T-helper 9 cell (primary cell): ENCODE data around the gene RPS26.
"Not testable (repeated sequence)": the region's sequence is repeated elsewhere in the genome, so short reads cannot be mapped to it uniquely, and the experiment has no call there.

Experiments used
- DNase-seq: peaks from one replicate; pipeline ENCODE4 v3.0.0-alpha.2; 2020
- total RNA-seq, 2 donors: gene quantifications; one replicate each; lab custom pipeline; 2026; lab: John Stamatoyannopoulos, UW

Gene RPS26
- total RNA-seq = 85.2 to 171 reads per million in 2 donors

DNA sequence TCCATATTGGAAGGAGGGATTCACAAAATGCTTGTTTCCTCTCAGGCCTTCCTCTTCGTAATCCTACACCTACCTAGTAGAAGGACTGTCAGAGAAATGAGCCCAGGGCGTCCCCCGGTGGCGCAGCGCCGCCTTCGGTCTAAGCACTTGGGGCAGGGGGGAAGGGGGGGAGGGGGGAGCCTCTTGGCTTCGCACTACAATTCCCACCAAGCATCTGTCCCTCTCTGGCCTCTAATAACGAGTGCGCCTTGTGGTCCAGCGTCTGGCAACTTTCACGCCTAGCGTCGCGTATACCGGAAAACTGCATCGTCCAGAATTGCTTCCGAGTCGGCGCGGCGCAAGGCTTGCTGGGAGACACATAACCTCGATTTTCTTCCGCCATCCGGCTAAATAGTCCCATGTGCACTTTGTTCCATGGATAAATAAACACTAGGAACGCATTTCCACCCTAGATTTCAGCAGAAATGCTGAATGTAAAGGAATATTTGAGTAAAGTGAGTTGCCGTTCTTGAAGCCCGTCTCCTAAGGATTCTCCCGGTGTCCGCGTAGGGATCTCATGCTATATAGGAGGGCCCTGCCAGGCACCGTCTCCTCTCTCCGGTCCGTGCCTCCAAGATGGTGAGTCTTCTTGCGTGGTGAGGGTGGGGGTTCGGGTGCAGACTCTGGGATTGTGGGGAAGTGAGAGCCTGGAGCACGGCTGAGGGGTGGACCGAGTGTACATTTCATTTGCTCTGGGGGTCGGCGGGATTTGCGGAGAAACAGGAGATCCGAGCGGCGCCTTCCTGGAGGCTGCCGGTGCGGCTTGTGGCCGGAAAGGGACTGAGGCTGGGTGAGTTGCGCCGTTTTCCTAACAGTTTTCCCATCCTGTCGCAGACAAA is at the start of gene RPS26:
RPS26 (plus strand) TSS at position 367 of the 878 bp plus-strand sequence; CDS start at position 616, 249 bp downstream.
- DNase-seq = peak; percentile 85

DNA sequence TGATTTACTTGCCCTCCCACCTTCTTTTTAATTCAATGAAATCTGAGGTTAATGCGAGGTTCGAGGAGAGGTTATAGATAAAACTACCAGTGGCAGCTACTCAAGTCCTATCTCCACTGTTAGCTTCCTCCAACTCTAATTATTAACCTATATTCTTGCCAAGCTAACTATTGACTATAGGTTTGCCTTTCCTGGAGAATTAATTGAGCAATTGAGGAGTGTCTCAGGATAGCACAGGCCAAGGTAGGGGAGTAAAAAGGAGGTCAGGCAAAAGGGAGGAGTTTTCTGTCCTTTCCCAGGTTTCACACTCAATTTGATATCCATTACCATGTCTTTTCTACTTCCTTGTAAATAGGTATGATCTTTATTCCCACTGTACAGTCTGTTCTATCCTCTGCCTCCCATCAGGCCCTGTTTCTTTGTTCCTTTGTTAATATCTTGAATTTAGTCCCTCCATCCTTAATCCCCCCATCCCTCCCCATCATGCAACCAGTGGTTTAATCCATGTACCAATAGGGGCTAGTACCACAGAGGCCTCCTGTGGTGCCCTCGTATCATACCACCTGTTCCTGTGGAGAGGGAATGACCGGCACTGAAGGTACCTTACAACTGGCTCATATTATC is 48.4 kb upstream of the RPS26 start:
- no peak for DNase-seq

DNA sequence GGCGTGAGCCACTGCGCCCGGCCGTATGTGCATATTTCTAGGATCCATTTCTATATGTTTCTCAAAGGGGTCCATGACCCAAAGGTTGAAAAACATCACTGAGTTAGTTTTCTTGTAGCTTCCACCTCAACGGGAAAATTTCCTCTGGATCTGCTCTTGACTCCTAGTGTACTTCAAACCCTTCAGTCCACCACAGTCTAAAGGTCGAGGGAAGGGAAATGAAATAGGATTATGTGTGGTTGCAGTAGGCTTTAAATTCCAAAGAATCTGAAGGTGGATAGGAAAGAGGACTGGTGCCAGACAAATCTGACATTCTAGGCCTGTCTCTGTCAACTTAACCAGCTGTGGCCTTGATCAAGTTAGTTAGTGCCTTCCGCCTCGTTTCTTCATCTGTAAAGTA is 46.4 kb upstream of the RPS26 start:
- DNase-seq = no peak

DNA sequence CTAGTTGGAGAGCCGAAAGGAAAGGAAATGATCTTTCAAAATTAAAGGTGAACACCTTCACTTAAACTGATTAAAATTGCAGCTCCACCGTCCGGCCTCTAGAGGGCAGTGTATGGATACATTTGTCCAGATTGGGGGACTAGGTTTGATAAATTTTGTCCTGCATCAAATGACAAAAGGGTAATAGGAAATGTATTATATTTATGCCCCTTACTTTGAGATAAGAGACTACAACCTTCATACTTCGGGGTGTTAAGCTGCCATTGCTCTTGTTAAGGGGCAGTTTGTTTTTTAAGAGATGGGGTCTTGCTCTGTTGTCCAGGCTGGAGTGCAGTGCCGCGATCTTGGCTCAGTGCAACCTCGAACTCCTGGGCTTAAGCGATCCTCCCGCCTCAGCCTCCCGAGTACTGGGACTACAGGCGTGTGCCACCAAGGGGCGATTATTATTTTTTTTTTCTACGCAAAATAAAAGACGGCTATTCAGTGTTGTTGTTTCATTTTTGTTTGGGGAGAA is 45.5 kb upstream of the RPS26 start:
- DNase-seq = peak; percentile 45

DNA sequence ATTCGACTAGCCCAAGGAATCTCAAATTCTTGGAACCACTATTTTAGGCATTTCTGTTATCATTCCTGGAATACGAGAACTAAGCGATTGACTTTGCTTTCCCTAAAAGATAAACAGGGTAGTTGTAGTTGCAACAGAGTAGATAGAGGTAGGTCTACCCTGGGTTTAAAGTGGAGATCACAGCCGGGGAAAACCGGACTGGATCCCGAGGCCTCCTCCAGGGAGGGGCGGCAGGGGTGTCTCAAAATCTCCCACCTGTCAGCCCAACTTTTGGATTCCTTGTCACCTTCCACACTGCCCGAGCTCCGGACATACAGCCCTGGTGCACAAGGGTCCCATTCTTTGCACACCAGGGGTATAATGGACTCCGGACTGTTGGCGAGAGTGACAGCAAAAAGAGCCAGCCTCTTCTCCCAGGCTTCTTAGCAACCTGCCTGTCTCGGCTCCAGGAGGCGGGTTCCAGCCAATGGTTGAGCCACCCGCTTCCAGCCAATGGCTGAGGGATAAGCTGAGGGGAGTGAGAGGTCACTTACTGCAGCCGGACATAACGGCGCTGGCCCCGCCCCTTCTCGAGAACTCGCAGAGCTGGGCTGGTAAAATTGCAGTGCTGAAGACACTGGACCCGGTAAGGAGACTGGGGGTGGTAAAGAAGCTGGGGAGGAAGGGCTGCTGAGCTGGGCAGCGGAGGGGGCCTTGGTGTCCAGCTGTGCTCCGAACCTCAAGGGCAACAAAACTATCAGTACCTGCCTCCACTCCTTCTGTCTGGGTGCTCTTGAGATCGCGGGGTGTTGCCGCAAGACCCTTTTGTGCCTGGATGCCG is 44.8 kb upstream of the RPS26 start, which contains the start of gene SUOX:
SUOX (plus strand) TSS at position 562 of the 820 bp plus-strand sequence. CDS start 4,946 bp downstream, outside the sequence.
- DNase-seq = no peak

DNA sequence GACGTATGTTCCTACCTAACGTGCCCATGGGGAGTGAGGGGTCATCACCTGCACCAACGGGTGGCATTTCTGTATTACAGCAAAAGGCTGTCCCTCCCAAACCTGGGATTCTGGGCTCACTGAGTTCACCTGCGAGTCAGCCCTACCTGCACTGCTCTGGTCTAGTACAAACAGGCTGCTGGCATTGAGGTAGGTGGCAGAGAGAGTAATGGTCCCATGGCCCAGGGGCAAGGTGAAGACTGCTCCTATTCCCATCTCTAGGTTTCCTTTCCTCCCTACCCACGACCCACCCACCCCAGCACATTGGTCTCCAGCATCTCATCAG is 44.2 kb upstream of the RPS26 start:
- DNase-seq = no peak

DNA sequence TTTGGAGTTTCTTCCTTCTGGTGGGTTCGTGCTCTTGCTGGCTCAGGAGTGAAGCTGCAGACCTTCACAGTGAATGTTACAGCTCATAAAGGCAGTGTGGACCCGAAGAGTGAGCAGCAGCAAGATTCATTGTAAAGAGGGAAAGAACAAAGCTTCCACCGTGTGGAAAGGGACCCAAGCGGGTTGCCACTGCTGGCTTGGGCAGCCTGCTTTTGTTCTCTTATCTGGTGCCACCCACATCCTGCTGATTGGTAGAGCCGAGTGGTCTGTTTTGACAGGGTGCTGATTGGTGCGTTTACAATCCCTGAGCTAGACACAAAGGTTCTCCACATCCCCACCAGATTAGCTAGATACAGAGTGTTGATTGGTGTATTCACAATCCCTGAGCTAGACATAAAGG is 42.2 kb upstream of the RPS26 start:
- DNase-seq = not testable (repeated sequence)

DNA sequence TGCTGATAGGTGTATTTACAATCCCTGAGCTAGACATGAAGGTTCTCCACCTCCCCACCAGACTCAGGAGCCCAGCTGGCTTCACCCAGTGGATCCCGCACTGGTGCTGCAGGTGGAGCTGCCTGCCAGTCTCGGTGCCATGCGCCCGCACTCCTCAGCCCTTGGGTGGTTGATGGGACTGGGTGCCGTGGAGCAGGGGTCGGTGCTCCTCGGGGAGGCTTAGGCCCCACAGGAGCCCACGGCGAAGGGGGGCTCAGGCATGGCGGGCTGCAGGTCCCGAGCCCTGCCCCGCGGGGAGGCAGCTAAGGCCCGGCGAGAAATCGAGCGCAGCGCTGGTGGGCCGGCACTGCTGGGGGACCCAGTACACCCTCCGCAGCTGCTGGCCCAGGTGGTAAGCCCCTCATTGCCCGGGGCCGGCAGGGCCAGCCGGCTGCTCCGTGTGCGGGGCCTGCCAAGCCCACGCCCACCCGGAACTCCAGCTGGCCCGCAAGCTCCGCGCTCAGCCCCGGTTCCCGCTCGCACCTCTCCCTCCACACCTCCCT is 41.6 kb upstream of the RPS26 start:
- not testable (repeated sequence) for DNase-seq

DNA sequence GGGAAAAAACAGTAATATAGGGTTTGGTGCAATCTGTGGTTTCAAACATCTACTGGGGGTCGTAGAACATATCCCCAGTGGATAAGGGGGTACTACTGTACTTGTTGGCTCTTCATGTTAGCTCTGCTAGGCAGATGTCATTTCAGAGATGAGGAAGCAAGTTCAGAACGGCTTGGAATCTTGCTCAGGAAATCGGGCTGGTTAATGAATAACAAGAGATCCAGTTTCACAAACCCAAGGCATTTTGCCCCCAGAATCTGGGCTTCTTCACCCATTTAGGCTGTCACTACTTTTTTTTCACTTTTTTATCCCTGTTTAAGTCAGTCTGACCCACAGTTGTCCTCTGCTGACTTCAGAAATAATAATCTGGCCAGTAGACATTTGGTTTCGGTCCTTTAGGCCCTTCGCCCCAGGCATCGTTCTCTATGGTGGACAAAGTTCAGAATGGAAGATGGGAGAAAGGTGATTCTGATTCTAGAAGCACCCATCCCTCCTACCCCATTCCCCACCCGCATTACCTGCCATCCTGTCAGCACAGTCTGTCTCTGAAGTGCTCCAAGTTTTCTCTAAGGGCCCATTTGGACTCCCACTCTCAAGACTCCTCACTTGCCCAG is 40.1 kb upstream of the RPS26 start:
- no peak for DNase-seq

DNA sequence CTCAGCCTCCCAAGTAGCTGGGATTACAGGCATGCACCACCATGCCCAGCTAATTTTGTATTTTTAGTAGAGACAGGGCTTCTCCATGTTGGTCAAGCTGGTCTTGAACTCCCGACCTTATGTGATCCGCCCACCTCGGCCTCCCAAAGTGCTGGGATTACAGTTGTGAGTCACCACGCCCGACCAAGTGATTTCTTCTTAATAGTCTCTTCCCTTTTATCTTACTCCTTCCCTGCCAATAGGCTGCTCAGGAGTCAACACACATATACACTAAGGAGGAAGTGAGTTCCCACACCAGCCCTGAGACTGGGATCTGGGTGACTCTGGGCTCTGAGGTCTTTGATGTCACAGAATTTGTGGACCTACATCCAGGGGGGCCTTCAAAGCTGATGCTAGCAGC is 38.3 kb upstream of the RPS26 start:
- not testable (repeated sequence) for DNase-seq

DNA sequence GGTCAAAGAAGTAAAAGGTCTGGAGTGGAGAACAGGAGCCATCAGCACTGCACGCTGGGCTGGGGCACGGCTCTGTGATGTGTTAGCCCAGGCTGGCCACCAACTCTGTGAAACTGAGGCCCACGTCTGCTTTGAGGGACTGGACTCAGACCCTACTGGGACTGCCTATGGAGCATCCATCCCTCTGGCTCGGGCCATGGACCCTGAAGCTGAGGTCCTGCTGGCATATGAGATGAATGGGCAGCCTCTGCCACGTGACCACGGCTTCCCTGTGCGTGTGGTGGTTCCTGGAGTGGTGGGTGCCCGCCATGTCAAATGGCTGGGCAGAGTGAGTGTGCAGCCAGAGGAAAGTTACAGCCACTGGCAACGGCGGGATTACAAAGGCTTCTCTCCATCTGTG is 37.5 kb upstream of the RPS26 start:
- no peak for DNase-seq

DNA sequence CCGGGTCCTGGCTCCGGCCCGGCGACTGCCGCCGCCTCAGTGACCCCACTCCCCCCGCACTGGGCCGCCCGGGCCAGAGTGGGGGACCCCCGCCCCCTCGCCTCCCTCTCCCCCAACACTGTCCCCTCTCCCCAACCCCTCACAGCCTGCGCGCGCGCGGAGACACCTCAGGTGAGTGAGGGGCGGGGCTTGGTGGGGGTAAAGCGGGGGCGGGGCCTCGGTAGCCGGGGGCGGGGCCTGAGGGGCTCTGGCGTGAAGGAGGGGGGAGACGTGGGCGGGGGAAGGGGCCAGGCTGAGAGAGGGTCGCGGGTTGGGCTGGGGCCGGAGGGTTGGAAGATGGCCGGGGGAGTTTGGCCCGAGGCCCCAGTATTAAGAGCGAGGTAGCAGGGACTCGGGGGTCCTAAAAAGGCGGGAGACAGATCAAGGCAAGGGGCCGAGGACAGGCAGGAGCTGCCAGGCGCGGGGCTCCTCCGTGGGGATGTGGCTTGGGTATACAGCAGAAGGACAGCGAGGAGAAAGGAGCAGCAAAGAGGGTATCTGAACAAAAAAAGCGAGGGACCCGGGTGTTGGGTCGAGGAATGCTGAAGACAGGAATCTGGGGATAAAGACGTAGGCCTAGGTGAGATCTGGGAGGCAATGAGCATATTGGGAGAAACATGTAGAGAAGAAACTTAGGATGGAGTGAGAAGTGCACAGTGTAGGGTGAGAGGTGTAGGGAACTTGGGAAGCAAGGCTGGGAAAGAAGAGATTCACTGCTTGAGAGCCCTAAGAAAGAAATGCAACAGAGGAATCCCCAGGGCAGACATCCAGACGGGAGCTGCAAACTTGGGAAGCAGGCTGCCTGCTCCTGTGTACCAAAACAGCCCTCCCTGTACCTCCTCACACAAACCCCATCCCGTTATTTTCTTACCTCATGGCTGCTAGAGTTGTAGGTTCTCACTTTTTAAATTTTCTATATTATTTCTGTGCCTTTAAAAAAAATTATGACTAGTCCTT is 33.9 kb upstream of the RPS26 start:
- DNase-seq = peak; percentile 79

DNA sequence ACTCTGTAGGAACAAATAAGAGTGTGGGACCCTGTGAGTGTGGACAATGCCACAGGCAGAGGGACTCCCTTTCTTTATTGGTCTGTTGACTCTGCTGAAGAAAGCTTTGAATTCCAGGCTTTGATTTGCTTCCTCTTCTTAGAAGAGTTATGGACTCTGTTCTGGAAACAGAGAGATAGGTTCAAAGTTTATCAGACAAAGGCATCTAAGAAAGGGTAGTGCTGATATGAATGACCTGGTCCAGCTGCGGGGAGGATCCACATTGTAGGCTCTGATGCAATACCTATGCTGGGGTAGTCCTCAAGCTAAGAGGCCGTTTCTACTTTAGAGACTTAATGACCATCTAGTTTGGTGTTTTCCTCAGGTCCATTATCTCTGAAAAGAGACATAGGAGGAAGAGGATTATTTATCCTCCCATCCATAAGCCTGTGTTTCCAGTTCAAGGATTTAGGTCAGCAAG is 31.6 kb upstream of the RPS26 start:
- no peak for DNase-seq

DNA sequence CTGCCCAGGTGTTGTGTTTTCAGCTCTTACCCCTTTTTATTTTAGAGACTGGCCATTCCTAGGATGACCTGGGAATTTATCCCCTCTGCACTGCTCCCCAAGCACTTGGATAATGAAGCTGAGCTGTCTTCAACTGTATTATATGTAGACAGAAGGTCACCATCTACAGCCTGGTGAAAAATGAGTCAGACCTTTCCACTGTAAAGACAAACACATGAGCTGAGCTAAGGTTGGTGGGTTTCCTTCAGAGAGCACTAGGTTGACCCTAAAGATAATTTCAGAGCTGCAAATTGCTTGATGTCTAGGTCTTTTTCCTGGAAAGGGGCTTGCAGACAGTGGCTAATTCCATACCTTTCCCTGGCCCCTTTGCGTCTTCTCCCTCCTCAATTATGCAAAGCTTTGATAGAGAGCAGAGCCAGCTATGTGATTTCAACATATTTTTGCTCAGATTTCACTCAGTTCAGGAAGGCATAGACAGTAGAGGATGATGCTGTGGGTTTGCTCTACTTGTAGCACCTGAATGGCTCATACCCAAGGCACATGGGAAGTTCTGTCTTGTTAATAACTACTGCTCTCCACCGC is 30.1 kb upstream of the RPS26 start:
- no peak for DNase-seq

DNA sequence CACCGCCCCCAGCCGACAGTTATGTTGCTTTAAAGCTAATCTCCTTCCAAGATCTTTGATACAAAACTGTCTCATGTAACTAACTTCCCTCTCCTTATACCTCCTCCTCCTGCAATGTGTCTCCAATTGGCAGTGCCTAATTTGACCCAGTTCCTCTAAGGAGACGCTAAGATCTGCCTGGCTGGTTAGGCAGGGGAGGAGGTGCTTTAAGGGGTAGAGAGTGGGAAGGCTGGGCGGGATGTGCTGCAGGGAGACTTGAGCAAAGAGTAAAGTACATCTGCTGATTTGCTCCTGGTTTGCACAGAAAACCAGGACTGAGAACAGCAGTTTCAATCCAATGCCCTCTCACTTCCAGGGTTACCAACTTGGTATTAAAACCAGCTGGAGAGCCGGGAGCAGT is 28.2 kb upstream of the RPS26 start:
- no peak for DNase-seq

DNA sequence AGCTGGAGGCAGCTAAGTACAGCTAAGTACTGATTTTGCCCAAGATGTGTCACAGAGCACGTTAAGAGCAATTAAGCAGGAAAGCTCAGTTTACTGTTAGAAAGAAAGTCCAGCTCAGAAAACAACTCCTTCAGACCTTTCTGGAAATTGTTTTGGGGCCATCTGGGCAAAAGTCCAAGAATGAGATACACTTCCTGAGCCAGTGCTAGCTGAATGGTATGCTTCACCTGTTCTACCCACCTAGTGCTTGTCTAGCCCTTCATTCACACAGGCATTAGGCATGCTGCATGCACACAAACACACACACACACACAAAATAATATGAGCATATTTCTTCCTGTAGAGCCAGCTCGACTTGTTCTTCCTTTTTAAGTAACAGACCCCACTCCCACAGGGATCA is 27.5 kb upstream of the RPS26 start:
- DNase-seq = no peak

DNA sequence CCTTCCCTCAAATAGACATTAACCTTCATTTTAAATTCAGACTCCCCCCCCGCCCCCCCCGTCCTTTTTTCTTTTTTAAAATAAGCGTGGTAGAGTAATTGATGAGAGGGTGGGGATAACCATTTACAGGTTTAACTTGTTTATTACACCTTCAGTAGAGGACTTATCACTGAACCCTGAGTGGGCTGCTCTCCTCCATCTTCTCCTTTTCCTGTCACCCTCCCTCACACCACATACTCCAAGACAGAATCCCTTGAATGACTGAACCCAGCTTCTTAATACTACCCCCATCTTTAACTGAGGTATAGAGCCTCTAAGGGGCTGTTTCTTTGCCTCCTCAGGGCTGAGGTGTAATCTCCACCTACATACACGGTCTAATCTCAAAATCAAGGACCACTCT is 24.5 kb upstream of the RPS26 start:
- DNase-seq = no peak

DNA sequence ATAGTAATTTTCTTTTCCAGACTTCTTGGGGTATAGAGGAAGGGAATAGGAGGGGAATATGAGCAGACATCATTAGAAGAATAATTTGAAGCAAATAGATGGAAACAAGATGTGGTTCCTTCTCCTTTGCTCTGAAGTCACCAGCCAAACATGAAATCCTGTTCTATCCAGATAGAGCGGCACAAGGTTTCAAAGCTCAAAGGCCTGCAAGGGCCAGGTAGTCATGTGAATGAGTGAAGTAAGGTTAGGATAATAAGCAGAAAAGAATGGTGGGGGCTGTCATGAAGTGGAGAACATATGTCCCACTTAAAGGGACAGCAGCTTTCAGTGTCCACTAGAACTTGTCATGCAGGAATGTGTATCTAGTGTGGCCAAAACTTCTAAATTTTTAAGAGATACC is 23.4 kb upstream of the RPS26 start:
- DNase-seq = no peak

DNA sequence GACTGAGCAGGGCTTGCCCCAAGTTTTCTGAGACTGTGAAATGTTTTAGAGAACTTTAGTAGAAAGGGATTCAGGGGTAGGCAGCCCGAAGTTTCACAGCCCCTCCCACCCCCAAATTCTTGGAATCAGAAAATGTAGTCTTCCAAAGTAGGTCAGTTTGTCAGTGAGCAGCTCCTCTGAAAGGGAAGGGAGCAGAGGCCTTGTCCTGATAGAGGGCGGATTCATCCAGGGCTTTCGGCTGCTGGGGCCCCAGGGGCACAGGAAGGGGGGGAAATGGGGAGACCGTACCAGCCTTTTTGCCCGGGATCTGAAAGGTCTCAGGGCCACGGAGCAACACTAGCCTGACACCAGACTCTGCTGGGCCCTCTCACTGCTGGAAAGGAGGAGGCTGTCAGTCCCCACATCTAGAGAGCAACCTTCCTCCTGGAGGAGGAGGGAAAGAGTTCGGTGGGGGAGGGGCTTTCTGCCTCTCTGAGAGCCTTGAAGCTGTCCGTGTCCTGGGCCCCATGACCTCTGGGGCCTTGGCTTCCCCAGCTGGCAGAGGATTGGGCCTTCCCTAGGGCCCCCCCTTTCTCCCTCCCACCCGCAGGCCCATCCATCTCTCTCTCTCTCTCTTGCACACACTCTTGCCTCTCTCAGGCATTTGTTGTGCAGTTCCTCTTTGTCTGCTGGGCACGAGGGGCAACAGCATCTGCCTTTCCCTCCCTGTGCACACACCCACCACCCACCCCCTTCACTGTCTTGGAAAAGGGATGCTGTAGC is 21.1 kb upstream of the RPS26 start, which contains the start of gene IKZF4:
IKZF4 (plus strand) TSS at position 621 of the 762 bp plus-strand sequence. CDS start 451 bp downstream, outside the sequence.
- DNase-seq = no peak
